WTC11 (cell line): ENCODE results near the gene NPHS1. TPM values are rescaled to one million over a fixed set of nuclear protein-coding genes. Genes with fewer than 3 reads are reported as not detected.

Experiments used
- ATAC-seq: fragments of 200-7000 bp; cut with Tn5 transposase; 2 replicates; pipeline ENCODE4 v1.10.0; 2021; ENCODE audit warnings: mild to moderate bottlenecking, moderate library complexity
- CTCF ChIA-PET: fragments of 300-600 bp; sonication (Branson Sonifier 250); formaldehyde crosslinking; loops from one replicate; lab custom pipeline; 2021; ENCODE audit warnings: antibody characterized with exemption; lab: Charles Lee
- POLR2A ChIA-PET: fragments of 350-600 bp; sonication (Branson Sonifier 250); formaldehyde crosslinking; loops from one replicate; lab custom pipeline; 2021; ENCODE audit warnings: antibody characterized with exemption; lab: Charles Lee
- DNase-seq: peaks from one replicate; pipeline ENCODE4 v3.0.0; 2021; ENCODE audit warnings: low spot score
- H3K27ac Mint-ChIP-seq: 2 replicates; pipeline ENCODE4 v1.8.0; 2021; ENCODE audit warnings: mixed read lengths
- H3K27me3 Mint-ChIP-seq: 2 replicates; pipeline ENCODE4 v1.8.0; 2021; ENCODE audit warnings: low read depth, mild to moderate bottlenecking, moderate library complexity, mixed read lengths
- H3K36me3 Mint-ChIP-seq: 2 replicates; pipeline ENCODE4 v1.8.0; 2021; ENCODE audit warnings: mixed read lengths
- H3K4me1 Mint-ChIP-seq: 2 replicates; pipeline ENCODE4 v1.8.0; 2022; ENCODE audit warnings: mixed read lengths
- H3K4me3 Mint-ChIP-seq: 2 replicates; pipeline ENCODE4 v1.8.0; 2021; ENCODE audit warnings: mild to moderate bottlenecking, moderate library complexity, mixed read lengths
- H3K9me3 Mint-ChIP-seq: 2 replicates; pipeline ENCODE4 v1.8.0; 2021; ENCODE audit warnings: mixed read lengths
- ATF1 ChIP-seq: sonication (generic); formaldehyde crosslinking; IDR thresholded peaks from 2 replicates; pipeline ENCODE4 v1.8.1; 2023; ENCODE audit warnings: mild to moderate bottlenecking, moderate library complexity, missing genetic modification reagents
- JUN ChIP-seq: sonication (generic); formaldehyde crosslinking; IDR thresholded peaks from 2 replicates; pipeline ENCODE4 v1.8.0; 2023; ENCODE audit warnings: mild to moderate bottlenecking, missing genetic modification reagents
- MYBL2 ChIP-seq: sonication (generic); formaldehyde crosslinking; IDR thresholded peaks from 2 replicates; pipeline ENCODE4 v1.8.1; 2023; ENCODE audit warnings: mild to moderate bottlenecking, moderate library complexity, missing genetic modification reagents
- USF2 ChIP-seq: sonication (generic); formaldehyde crosslinking; IDR thresholded peaks from 2 replicates; pipeline ENCODE4 v1.8.1; 2023; ENCODE audit warnings: mild to moderate bottlenecking, missing genetic modification reagents, moderate library complexity
- ZNF121 ChIP-seq: sonication (generic); formaldehyde crosslinking; IDR thresholded peaks from 2 replicates; pipeline ENCODE4 v1.8.0; 2023; ENCODE audit warnings: missing genetic modification reagents
- ZNF671 ChIP-seq: fragments of 250-450 bp; sonication (Bioruptor Pico); IDR thresholded peaks from 2 replicates; pipeline ENCODE4 v1.8.0; 2021; ENCODE audit warnings: mild to moderate bottlenecking
- total RNA-seq: library from RNA; stranded (reverse); gene quantifications from 3 replicates; pipeline ENCODE4 v1.2.3, GENCODE V29; 2021
- TF ChIP-seq, protein P1 (sequence below): sonication (generic); formaldehyde crosslinking; conservative IDR thresholded peaks from 2 replicates; pipeline ENCODE4 v1.8.1; 2023; ENCODE audit warnings: mild to moderate bottlenecking, low read depth, missing genetic modification reagents, moderate library complexity
- TF ChIP-seq, protein P2 (sequence below): sonication (generic); formaldehyde crosslinking; IDR thresholded peaks from 2 replicates; pipeline ENCODE4 v1.8.0; 2023; ENCODE audit warnings: missing genetic modification reagents, mild to moderate bottlenecking, borderline replicate concordance
- TF ChIP-seq, protein P3 (sequence below): fragments of 250-450 bp; sonication (Bioruptor Pico); IDR thresholded peaks from 2 replicates; pipeline ENCODE4 v1.9.0; 2021; ENCODE audit warnings: mild to moderate bottlenecking
- TF ChIP-seq, protein P4 (sequence below): sonication (generic); formaldehyde crosslinking; IDR thresholded peaks from 2 replicates; pipeline ENCODE4 v1.8.0; 2022; ENCODE audit warnings: mild to moderate bottlenecking, missing genetic modification reagents

NPHS1 gene
- total RNA-seq, 1 experiment from 2014 or later: 0.61 TPM

- H3K36me3 Mint-ChIP-seq: no peaks in the 10 kb centered on the region
- peaks cover 6% of the 10 kb centered on the region for H3K4me1 Mint-ChIP-seq
- H3K4me3 Mint-ChIP-seq: no peak overlapping the region
- DNase-seq (no peak), ATAC-seq (no peak)
- ChIA-PET CTCF (interaction anchor here (0.8 to 2.1 kb wide), 7 partner anchors 12 to 119 kb away, joined by 3 to 6 read pairs (median 4); partner anchors contain the start of gene KIRREL2), POLR2A (no interaction called here)
- TF ChIP-seq ATF1 (no peak), ZNF671 (CRISPR knock-in tag) (no peak)
- peaks cover 47% of the 10 kb centered on the region for H3K27me3 Mint-ChIP-seq
- peaks cover 4% of the 10 kb centered on the region; the same call in 1 of the 2 replicates for H3K9me3 Mint-ChIP-seq
- no peak overlapping the region for H3K27ac Mint-ChIP-seq
Observed at GRCh38 chr19:35811317-35812219, 40.7 kb downstream of the NPHS1 start.

DNA sequence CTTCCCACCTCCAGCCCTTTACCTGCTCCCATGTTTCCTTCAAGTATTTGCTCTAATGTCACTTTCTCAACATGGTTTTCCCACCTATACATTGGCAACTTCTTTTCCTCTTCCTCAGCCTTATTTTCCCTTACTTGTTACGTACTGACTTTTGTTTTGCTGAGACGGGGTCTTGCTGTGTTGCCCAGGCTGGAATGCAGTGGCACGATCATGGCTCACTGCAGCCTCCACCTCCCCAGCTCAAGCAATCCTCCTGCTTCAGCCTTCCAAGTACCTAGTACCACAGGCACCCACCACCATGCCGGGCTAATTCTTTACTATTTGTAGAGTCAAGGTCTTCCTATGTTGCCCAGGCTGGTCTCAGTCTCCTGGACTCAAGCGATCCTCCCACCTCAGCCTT is 44.7 kb downstream of the NPHS1 start:
- ATAC-seq (no peak), DNase-seq (no peak)
- Mint-ChIP-seq H3K4me1 (peaks cover 2% of the 10 kb centered on the region), H3K27me3 (peaks cover 26% of the 10 kb centered on the region), H3K4me3 (no peak overlapping the region), H3K27ac (0 out of 2 replicates have a peak overlapping the region, but pooled peaks have one; percentile 54), H3K36me3 (no peaks in the 10 kb centered on the region), H3K9me3 (no peaks in the 10 kb centered on the region)
- peak; percentile 96 for TF ChIP-seq ZNF121 (CRISPR knock-in tag)
- TF ChIP-seq, protein P1, sequence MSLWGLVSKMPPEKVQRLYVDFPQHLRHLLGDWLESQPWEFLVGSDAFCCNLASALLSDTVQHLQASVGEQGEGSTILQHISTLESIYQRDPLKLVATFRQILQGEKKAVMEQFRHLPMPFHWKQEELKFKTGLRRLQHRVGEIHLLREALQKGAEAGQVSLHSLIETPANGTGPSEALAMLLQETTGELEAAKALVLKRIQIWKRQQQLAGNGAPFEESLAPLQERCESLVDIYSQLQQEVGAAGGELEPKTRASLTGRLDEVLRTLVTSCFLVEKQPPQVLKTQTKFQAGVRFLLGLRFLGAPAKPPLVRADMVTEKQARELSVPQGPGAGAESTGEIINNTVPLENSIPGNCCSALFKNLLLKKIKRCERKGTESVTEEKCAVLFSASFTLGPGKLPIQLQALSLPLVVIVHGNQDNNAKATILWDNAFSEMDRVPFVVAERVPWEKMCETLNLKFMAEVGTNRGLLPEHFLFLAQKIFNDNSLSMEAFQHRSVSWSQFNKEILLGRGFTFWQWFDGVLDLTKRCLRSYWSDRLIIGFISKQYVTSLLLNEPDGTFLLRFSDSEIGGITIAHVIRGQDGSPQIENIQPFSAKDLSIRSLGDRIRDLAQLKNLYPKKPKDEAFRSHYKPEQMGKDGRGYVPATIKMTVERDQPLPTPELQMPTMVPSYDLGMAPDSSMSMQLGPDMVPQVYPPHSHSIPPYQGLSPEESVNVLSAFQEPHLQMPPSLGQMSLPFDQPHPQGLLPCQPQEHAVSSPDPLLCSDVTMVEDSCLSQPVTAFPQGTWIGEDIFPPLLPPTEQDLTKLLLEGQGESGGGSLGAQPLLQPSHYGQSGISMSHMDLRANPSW: no peak
- POLR2A ChIA-PET: no interaction called here
- CTCF ChIA-PET: no interaction called here

DNA sequence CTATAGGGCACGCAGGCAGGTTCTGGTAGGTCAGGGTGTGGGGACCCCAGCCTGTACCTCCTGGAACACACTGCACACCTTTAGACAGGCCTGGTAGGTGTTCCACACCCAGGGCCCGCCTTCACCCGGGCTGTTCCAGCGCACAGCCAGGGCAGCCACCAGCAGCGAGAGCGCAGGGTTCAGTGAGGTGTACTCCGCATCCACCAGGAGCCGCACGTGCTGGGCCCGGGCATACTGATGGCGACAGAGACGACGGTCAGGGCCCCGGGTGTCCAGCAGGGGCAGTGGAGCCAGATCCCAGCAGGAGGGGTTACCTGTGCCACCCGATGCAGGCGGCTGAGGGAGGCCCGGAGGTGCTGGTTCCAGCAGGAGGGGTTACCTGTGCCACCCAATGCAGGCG is 45.7 kb downstream of the NPHS1 start:
- no peaks in the 10 kb centered on the region for H3K36me3 Mint-ChIP-seq
- H3K9me3 Mint-ChIP-seq: no peaks in the 10 kb centered on the region
- TF ChIP-seq, protein P2, sequence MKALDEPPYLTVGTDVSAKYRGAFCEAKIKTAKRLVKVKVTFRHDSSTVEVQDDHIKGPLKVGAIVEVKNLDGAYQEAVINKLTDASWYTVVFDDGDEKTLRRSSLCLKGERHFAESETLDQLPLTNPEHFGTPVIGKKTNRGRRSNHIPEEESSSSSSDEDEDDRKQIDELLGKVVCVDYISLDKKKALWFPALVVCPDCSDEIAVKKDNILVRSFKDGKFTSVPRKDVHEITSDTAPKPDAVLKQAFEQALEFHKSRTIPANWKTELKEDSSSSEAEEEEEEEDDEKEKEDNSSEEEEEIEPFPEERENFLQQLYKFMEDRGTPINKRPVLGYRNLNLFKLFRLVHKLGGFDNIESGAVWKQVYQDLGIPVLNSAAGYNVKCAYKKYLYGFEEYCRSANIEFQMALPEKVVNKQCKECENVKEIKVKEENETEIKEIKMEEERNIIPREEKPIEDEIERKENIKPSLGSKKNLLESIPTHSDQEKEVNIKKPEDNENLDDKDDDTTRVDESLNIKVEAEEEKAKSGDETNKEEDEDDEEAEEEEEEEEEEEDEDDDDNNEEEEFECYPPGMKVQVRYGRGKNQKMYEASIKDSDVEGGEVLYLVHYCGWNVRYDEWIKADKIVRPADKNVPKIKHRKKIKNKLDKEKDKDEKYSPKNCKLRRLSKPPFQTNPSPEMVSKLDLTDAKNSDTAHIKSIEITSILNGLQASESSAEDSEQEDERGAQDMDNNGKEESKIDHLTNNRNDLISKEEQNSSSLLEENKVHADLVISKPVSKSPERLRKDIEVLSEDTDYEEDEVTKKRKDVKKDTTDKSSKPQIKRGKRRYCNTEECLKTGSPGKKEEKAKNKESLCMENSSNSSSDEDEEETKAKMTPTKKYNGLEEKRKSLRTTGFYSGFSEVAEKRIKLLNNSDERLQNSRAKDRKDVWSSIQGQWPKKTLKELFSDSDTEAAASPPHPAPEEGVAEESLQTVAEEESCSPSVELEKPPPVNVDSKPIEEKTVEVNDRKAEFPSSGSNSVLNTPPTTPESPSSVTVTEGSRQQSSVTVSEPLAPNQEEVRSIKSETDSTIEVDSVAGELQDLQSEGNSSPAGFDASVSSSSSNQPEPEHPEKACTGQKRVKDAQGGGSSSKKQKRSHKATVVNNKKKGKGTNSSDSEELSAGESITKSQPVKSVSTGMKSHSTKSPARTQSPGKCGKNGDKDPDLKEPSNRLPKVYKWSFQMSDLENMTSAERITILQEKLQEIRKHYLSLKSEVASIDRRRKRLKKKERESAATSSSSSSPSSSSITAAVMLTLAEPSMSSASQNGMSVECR (CRISPR knock-in tag): no peak
- no peak for TF ChIP-seq JUN (CRISPR knock-in tag)
- TF ChIP-seq, protein P3, sequence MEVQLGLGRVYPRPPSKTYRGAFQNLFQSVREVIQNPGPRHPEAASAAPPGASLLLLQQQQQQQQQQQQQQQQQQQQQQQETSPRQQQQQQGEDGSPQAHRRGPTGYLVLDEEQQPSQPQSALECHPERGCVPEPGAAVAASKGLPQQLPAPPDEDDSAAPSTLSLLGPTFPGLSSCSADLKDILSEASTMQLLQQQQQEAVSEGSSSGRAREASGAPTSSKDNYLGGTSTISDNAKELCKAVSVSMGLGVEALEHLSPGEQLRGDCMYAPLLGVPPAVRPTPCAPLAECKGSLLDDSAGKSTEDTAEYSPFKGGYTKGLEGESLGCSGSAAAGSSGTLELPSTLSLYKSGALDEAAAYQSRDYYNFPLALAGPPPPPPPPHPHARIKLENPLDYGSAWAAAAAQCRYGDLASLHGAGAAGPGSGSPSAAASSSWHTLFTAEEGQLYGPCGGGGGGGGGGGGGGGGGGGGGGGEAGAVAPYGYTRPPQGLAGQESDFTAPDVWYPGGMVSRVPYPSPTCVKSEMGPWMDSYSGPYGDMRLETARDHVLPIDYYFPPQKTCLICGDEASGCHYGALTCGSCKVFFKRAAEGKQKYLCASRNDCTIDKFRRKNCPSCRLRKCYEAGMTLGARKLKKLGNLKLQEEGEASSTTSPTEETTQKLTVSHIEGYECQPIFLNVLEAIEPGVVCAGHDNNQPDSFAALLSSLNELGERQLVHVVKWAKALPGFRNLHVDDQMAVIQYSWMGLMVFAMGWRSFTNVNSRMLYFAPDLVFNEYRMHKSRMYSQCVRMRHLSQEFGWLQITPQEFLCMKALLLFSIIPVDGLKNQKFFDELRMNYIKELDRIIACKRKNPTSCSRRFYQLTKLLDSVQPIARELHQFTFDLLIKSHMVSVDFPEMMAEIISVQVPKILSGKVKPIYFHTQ (CRISPR knock-in tag): no peak
- TF ChIP-seq USF2 (CRISPR knock-in tag): no peak
- TF ChIP-seq MYBL2 (CRISPR knock-in tag): no peak
- TF ChIP-seq, protein P4, sequence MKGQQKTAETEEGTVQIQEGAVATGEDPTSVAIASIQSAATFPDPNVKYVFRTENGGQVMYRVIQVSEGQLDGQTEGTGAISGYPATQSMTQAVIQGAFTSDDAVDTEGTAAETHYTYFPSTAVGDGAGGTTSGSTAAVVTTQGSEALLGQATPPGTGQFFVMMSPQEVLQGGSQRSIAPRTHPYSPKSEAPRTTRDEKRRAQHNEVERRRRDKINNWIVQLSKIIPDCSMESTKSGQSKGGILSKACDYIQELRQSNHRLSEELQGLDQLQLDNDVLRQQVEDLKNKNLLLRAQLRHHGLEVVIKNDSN (CRISPR knock-in tag): no peak
- TF ChIP-seq, all 79 proteins: peak for 0
- Mint-ChIP-seq H3K27me3 (peaks cover 22% of the 10 kb centered on the region), H3K27ac (no peak overlapping the region), H3K4me1 (peaks cover 2% of the 10 kb centered on the region), H3K4me3 (no peak overlapping the region)
- DNase-seq (no peak), ATAC-seq (no peak; the same call in 1 of the 2 replicates)
- CTCF ChIA-PET: no interaction called here
- POLR2A ChIA-PET: no interaction called here
